ENCODE results near the gene FBXO44.

Gene FBXO44

DNA sequence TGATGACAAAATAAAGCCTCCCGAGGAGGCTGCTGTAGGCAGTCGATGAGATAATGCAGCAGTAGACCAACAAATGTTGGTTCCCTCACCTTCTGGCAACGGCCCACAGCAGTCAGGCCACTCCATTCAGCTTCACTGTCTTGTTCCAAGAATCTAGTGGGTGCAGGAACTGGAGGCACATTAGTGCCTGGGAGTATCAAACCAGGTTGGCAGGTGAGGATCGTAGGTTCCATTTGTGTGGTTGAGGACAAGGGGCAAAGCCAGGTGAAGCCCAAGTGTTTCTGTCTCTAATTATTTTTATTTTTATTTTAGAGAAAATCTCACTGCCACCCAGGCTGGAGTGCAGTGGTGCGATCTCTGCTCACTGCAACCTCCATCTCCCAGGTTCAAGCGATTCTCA, 13.7 kb upstream of the FBXO44 start:
- no peak for FAIRE-seq

DNA sequence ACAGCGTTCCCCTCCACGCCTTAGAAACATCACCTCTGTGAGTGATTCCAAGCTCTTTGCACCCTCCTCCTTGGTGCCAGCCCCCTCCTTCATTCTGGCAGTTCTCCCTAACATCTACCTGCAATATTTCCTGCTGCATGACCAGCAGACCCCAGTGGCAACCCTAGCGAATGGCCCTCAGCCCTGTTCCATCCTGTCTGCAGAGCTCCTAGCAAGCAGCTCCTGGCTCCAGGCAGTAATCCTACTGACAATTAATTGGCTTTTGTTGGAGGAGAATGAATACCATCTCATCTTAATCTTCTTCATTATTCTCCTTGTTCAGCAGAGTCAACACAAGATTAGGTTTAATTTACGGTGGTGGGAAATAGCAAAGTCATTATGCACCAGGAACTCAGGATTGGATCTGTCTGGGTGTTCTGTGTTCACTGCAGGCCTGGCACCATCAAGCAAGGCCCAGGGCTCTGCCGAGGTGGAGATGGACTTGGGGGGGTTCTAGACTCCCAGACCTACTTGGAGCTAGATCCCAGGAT, 12.8 kb upstream of the FBXO44 start:
- no peak for FAIRE-seq

DNA sequence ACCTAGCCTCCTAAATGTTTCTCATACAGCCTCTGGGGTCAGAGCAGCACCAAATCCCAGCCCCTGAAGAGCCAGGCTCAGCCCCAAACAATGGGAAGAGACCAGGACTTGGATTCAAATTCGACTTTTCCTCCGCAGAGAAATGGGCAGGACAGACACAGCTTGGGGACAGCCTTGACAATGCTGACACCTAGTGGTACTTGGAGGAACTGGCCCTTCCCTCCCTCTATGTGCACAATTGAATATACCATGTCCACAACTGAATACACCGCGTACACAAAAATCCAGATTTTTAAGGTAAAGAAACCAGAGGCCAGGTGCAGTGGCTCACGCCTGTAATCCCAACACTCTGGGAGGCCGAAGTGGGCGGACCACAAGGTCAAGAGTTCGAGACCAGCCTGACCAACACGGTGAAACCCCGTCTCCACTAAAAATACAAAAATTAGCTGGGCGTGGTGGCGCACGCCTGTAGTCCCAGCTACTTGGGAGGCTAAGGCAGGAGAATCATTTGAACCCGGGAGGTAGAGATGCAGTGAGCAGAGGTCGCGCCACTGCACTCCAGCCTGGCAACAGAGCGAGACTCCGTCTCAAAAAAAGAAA, 12.2 kb upstream of the FBXO44 start:
- peak; percentile 60 for FAIRE-seq

DNA sequence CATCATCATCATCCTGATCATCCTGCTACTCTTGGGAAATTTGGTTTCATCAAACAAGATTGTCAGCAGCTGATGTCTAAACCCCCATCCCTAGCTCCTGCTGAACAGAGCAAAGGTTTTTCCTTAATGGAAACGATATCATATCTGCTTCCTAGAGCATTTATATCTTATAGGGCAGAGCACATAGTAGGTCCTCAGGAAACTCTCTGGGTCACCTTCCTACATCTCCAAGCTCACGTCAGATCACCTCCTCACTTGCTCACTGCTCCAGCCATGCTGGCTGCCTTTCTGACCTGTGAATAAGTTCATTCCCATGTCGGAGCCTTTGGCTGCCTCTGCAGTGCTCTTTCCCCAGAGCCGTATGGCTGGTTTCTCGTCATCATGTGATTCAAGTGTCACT, 10.9 kb upstream of the FBXO44 start:
- no peak for FAIRE-seq

DNA sequence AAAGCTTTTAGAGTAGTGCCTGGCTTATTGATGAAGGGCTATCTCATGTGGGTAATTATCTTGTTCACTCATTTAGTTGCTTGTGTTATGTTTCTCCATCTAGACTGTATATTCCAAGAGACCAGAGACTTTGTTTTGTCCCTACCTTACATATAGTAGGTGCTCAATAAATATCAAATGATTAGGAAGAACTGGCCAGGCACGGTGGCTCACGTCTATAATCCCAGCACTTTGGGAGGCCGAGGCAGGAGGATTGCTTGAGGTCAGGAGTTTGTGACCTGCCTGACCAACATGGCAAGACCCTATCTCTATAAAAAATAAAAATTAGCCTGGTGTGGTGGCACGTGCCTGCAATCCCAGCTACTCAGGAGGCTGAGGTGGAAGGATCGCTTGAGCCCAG, 9.4 kb upstream of the FBXO44 start:
- no peak for FAIRE-seq

DNA sequence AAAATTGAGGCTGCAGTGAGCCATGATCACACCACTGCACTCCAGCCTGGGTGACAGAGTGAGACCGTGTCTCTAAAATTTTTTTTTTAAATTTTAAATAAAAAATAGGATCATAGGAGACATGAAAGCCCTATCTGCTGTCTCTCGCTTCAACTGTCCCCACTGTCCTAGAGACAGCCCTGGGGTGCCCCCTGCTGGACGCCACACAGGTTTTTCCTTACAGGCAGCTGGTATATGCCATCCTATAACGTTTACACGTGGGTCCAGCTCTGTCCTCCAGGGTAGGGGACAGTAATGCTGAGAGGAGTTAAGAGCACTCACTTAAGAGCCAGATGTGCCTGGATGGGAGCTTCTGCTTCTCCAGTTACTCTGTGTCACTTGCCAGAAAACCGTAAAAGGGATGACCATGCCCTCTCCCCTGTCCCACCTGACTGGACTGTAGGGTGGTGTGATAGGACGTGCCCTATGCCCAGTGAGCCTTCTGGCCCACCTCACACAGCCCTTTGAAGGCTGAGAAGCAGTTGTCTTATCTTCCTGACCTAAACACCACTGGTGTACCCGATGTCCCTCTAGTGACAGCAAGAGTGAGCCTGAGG, 8.9 kb upstream of the FBXO44 start:
- FAIRE-seq = peak; percentile 68

DNA sequence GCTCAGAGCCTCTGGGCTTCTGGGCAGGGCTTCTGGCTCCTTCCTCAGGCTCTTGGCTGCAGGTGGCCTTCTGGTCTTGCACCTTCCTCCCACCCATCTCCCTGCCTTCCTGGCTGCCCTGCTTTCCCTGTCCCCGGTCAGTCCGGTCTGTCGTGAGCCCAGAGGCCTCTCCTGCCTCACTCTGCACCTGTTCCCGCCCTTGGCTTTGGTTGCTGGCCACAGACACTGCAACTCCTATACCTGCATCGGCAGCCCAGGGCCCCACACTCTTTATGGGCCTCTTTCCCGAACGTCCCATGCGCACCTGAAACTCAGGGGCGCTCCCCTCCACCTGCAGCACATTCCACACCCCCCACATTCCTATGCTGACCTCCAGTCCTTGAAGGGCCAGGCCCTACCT, 8.4 kb upstream of the FBXO44 start:
- no peak for FAIRE-seq

GRCh38 chr1:11647333-11647732, 7.3 kb upstream of the FBXO44 start:
- FAIRE-seq = no peak

DNA sequence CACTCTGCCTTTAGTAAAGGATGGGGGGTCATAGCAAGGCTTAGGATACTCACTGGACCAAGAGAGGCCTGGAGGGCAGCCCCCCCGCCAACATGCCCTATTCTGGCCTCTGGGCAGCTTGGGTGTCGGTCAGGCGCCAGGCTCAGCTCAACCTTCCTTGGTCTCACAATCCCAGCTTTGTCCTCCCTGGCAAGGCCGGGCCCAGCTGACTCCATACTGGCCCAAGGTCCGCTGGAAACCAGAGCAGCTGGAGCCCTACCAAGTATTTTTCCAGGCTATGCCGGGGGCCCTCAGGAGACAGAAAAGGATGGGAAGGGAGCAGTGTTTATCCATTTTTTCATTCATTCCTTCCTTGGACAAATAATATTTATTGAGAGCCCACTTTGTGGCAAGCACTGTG, 6.6 kb upstream of the FBXO44 start:
- FAIRE-seq = no peak

GRCh38 chr1:11648732-11649158, 5.9 kb upstream of the FBXO44 start:
- no peak for FAIRE-seq

- no peak for FAIRE-seq
Measured at GRCh38 chr1:11649237-11649623, 5.4 kb upstream of the FBXO44 start.

DNA sequence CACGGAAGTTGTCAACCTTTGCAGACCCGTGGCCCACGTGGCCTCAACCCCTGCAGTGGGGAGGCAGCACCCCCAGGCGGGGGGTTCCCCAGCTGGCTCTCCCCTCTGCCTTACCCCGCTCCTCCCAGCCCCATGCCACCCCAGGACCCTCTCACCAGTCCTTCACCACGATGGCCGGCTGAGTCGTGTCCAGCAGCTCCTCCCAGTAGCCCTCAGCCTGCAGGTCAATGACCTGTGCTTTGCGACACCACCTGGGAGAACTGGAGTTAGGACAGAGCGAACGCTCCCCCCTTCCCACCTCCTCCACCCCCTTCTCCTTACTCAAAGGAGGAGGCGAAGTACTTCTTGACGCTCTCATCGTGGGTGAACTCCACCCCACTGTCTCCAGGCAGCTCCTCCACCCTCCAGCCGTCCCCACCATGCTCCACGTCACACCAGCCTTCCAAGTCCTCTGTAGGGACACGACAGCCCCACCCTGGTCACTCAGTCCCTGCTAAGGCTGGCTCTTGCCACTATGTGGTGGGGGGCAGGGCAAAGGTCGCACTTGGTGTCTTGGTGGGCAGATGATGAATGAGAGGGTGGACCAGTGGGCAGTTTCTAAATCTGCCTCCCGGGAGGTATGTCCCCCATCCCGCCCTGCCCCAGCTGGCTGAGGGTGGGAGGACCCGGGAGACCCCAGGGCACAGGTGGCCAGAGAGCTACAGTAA, 4.9 kb upstream of the FBXO44 start:
- FAIRE-seq = no peak

- FAIRE-seq = no peak
Measured at GRCh38 chr1:11650331-11650991, 4.2 kb upstream of the FBXO44 start.

DNA sequence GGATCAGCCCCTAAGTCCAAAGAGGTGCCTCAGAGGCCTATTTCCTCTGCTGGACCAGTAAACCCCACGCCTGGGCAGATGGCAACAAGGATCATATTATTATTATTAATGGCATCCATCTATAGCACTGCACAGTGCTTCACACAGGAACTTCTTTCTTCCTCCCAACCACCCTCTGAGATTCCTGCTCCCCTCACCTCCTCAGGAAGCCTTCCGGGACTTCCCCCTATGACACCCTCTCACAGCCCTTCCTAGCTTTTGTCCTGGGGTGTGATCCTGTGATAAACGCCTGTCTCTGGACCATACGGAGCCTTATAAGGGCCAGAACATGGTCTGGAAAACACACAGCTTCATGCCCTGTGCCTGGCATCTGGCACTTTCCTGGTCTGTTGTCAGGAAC, 3.7 kb upstream of the FBXO44 start:
- FAIRE-seq = no peak

DNA sequence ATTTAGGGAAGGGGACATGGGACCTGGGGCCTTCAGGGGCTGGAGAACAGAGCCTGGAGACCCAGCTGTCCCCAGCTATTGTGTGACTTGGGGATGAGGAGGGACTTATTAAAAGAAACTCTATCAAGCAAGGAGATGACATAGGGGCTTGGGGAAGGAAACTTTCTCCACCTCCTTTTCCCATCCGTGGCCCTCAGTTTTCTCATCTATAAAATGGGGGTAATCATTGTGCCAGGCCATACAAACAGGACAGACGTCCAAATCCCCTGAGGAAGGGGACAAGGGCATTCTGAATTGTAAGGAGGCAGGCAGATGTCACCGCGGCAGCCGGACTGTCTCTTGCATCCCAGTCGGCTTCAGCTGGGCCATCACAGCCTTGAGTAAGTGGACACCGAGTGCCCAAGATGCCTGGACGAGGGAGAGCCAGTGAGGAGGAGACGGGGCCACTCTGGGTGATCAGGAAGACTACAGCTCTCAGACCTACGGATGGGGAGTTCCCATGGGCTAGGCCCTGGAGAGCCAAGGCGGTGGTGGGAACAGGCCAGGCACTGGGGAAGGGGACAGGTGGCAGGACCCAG, 2.4 kb upstream of the FBXO44 start:
- no peak for FAIRE-seq

DNA sequence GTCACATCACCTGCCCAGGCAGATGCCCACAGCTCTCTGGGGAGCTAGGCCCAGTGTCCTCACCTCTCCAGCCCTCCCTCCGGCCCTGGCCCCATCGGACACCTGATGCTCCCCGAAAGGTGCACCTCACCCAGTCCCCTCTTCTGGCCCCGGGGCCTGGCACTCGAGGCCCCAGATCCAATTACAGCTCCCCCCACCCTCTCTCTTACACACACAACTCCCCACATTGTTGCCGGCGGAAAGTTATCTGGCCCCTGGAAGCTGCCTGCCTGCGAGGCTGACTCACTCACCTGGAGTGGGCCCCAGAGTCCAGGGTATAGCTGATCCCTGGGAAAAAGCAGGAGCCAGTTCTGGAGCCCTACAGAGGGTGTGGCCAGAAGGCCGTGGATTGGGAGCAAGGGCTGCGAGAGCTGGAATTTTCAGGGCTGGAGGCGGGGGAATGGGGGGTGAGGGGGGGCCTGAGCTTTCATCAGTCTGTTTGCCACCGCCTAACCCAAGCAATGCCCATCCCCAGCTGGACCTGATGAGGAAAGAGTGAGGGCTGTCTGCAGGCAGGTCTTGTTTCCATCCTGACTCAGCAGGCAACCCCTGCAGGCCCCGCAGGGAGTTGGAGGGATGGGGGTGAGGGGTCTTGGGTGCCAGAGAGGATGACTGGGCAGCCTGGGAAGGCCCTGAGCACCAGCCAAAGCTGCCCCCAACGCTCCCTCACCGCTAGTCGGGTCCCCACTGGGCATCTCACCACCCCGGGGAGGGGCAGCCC, 1.4 kb upstream of the FBXO44 start:
- FAIRE-seq = no peak

DNA sequence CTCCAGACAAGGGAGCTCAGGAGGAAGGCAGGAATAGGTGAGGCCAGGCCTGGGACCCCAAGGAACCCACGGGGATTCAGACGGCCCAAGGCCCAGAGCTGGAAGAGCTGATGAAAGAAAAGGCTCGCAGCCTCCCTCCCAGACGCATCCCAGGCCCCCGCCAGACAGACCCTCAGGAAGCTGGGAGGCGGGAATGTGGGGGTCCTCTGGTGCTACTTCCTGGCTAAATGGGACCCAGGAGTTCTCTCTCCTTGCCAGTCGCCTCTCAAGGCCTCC, 878 bp upstream of the FBXO44 start:
- no peak for FAIRE-seq

GRCh38 chr1:11654939-11655808, 497 bp downstream of the FBXO44 start:
- no peak for FAIRE-seq

DNA sequence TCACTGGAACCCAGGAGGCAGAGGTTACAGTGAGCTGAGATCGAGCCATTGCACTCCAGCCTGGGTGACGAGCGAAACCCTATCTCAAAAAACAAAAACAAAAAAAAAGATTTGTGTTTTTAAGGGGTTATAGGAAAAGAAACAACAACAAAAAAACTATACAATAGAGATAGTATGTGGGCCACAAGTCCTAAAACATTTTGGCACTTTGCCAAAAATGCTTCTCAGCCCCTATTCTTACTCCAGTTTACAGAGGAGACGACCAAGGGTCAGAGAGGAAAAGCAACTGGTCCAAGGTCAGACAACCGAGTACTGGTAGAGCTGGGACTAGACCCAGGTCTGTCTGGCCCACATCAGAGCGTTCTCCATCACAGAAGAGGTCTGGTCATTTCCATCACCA, 3.0 kb downstream of the FBXO44 start:
- no peak for FAIRE-seq

GRCh38 chr1:11658542-11658941, 3.9 kb downstream of the FBXO44 start:
- FAIRE-seq = no peak

- no peak for FAIRE-seq
Measured at GRCh38 chr1:11659748-11660147, 5.1 kb downstream of the FBXO44 start.

DNA sequence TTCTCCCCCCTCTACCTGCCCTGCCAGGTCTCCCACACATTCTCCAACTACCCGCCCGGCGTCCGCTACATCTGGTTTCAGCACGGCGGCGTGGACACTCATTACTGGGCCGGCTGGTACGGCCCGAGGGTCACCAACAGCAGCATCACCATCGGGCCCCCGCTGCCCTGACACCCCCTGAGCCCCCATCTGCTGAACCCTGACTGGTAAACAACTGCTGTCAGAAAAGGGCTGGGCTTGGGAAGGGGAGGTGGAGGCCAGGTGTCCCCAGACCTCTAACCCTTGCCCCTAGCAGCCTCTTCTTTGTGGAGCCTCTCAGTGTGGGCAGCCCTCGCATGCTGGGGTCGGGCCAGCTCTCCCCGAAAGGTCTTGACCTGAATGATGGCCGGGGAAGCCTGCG, 6.4 kb downstream of the FBXO44 start:
- no peak for FAIRE-seq
